Cardiac muscle cell (in vitro differentiated cells and primary cell): ENCODE results near the gene ZNF100. TPM values are rescaled to one million over a fixed set of nuclear protein-coding genes. Genes with fewer than 3 reads are reported as not detected.
"Not testable (repeated sequence)": the region's sequence is repeated elsewhere in the genome, so short reads cannot be mapped to it uniquely, and the experiment has no call there.

Experiments used
- DNase-seq, 2 donors: peaks; one replicate each; pipeline versions ENCODE4 v3.0.0 to v3.0.0-alpha.2; 2010 to 2017; ENCODE audit warnings: low read depth in 1 of 2, low spot score in 1 of 2
- H3K27ac ChIP-seq: fragments of 200-600 bp; sonication (generic); 2 replicates; pipeline ENCODE4 v1.5.1; 2016
- H3K27me3 ChIP-seq: fragments of 200-600 bp; sonication (generic); 2 replicates; pipeline ENCODE4 v1.6.0; 2016; ENCODE audit warnings: control low read depth
- H3K36me3 ChIP-seq: fragments of 200-600 bp; sonication (generic); 2 replicates; pipeline ENCODE4 v1.5.1; 2016; ENCODE audit warnings: control low read depth
- H3K4me1 ChIP-seq: fragments of 200-600 bp; sonication (generic); 2 replicates; pipeline ENCODE4 v1.8.1; 2017; ENCODE audit warnings: low read depth, mild to moderate bottlenecking, mixed run types
- H3K4me3 ChIP-seq: fragments of 200-600 bp; sonication (generic); 2 replicates; pipeline ENCODE4 v1.5.1; 2016; ENCODE audit warnings: mild to moderate bottlenecking
- H3K9me3 ChIP-seq: fragments of 200-600 bp; sonication (generic); 2 replicates; pipeline ENCODE4 v1.5.1; 2017; ENCODE audit warnings: low read depth, mild to moderate bottlenecking, control low read depth
- CTCF ChIP-seq: IDR thresholded peaks from 2 replicates; pipeline ENCODE4 v1.5.1; 2012; ENCODE audit warnings: low read depth, mild to moderate bottlenecking, low read length
- polyA plus RNA-seq: library from polyadenylated mRNA; unstranded; fragments of >200 nt; fragmentation: Nextera tagmentation; extraction: Ambion mirVana; gene quantifications from 2 replicates; pipeline ENCODE4 v1.2.1, GENCODE V29; 2016
- total RNA-seq: library from RNA; depleted of rRNA; stranded (reverse); fragments of >200 nt; gene quantifications from 2 replicates; pipeline ENCODE4 v1.2.3, GENCODE V29; 2016

ZNF100 gene
- total and polyA plus RNA-seq, 2 experiments from 2014 or later, result 5.0 to 9.1 TPM

- no peak for DNase-seq
- no peak overlapping the region for H3K27ac ChIP-seq
- H3K27me3 ChIP-seq, result no peaks in the 10 kb centered on the region
- H3K4me1 ChIP-seq, result no peaks in the 10 kb centered on the region
- TF ChIP-seq CTCF, result no peak
- H3K36me3 ChIP-seq, result no peaks in the 10 kb centered on the region
- no peaks in the 10 kb centered on the region for H3K9me3 ChIP-seq
- H3K4me3 ChIP-seq, result no peak overlapping the region
Observed at GRCh38 chr19:21680026-21680425, 87.4 kb downstream of the ZNF100 start.

DNA sequence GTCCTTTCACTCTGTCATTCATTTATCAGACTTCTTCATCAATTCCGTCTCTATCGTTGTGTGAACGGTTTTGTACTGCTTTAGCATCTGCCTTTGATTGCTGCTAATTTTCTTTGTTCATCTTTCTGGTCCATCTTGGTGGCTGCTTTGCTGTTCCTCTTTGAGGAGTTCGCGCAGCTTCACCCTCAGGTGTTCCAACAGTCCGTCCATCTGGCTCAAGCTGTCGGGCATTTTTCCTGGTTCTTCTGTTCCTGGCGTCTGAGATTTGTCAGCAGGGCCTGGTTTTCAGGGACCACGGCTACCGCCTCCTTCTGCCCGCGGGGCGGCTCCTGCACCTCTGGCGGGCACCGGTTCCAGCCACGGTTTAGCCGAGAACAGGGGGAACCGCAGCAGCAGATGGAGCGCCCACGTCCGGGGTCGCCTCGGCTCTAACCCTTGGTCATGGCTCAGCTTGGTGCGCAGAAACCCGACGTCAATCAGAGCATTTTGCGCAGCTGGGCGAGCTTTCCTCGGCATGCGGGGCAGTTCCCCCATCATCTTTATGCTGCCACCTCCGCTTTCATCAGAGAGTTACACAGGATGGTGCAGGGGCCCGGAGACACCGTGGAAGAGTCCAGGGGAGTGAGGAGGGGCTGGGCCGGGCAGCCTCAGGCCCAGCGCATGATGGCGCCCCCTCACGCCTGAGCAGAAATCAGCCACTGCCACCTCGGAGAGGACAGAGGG lies 89.5 kb downstream of the ZNF100 start:
- no peak for TF ChIP-seq CTCF
- Histone ChIP-seq H3K27ac (no peak overlapping the region), H3K4me3 (no peak overlapping the region), H3K27me3 (no peaks in the 10 kb centered on the region), H3K4me1 (no peaks in the 10 kb centered on the region), H3K9me3 (no peaks in the 10 kb centered on the region), H3K36me3 (no peaks in the 10 kb centered on the region)
- DNase-seq, result no peak

DNA sequence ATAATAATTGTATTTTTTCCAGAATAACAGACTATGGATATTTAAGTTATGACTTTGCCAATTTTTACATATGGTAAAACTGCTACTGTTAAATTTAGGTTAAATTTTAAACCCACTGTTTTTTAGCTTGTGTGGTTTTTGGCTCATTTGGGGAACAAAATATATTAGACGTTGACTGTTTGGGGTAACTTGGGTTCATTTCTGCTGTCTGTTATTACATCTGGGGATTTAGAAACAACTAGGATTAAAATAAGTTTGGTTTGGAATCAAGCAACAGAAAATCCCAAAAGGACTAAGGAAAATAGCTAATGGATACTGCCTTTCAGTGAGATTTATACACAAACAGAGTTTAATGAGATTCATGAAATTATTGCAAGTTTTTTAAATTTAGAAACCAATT lies 92.9 kb downstream of the ZNF100 start:
- H3K27ac ChIP-seq, result no peak overlapping the region
- H3K36me3 ChIP-seq, result no peaks in the 10 kb centered on the region
- H3K27me3 ChIP-seq, result no peaks in the 10 kb centered on the region
- no peaks in the 10 kb centered on the region for H3K4me1 ChIP-seq
- DNase-seq, result no peak
- no peaks in the 10 kb centered on the region for H3K9me3 ChIP-seq
- H3K4me3 ChIP-seq, result no peak overlapping the region
- no peak for TF ChIP-seq CTCF

DNA sequence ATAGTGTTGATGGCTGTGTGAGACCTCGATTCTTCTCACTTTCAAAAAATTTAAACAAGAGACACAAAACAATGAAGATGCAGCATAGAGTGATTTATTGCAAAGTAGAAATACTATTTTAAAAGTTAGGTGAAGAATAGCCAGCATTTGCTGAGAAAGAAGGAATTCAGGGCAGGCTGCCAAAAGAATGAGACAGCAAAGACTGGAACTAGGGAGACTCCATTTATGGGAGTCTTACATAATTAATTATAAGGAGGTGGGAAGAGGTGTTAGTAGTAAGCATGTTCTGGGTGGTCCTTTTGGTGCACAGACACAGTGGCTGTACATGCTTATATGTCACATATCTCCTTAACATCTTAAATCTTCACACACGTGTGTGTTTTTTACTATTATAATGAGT lies 93.9 kb downstream of the ZNF100 start:
- DNase-seq, H3K27ac ChIP-seq, H3K27me3 ChIP-seq, H3K4me1 ChIP-seq, H3K4me3 ChIP-seq, H3K36me3 ChIP-seq, H3K9me3 ChIP-seq: not testable (repeated sequence)

Other genes starting within 250 kb of the ZNF100 start
- 14.7 and 16.1 TPM in 2 replicates for gene ZNF43, start 68.6 kb upstream of the ZNF100 start, total RNA-seq
- gene ZNF43, start 68.6 kb upstream of the ZNF100 start, polyA plus RNA-seq, result 13.7 and 14.2 TPM in 2 replicates
- not detected in 2 replicates for gene ZNF208, start 243.4 kb upstream of the ZNF100 start, total RNA-seq
- not detected in 2 replicates for gene ZNF208, start 243.4 kb upstream of the ZNF100 start, polyA plus RNA-seq